HG02870 (cell line): ENCODE results near the gene MCCD1.
"Not testable (repeated sequence)": the region's sequence is repeated elsewhere in the genome, so short reads cannot be mapped to it uniquely, and the experiment has no call there.

ENCODE experiments used
- ATAC-seq: cut with Tn5 transposase; IDR thresholded peaks from one replicate; pipeline ENCODE4 v1.9.1; 2021; ENCODE audit warnings: mild to moderate bottlenecking, moderate library complexity; ENCODE audit not compliant: unreplicated experiment

Gene MCCD1

GRCh38 chr6:31528821-31529328 is at the start of gene MCCD1:
TSS of gene MCCD1 (plus strand) at chr6:31528962. CDS start at chr6:31529015, 53 bp downstream.
- ATAC-seq: no peak

GRCh38 chr6:31479151-31479932 is 49.4 kb upstream of the MCCD1 start:
- ATAC-seq: no peak

GRCh38 chr6:31479933-31480535 is 48.7 kb upstream of the MCCD1 start:
- no peak for ATAC-seq

- no peak for ATAC-seq
Measured at GRCh38 chr6:31480574-31480973, 48.2 kb upstream of the MCCD1 start.

GRCh38 chr6:31483392-31483791 is 45.4 kb upstream of the MCCD1 start:
- ATAC-seq: no peak

GRCh38 chr6:31485055-31485454 is 43.7 kb upstream of the MCCD1 start:
- ATAC-seq: no peak

- not testable (repeated sequence) for ATAC-seq
Measured at GRCh38 chr6:31486065-31486837, 42.5 kb upstream of the MCCD1 start.

GRCh38 chr6:31487674-31488073 is 41.1 kb upstream of the MCCD1 start:
- ATAC-seq: not testable (repeated sequence)

- no peak for ATAC-seq
Measured at GRCh38 chr6:31489086-31489485, 39.7 kb upstream of the MCCD1 start.

GRCh38 chr6:31490115-31490873 is 38.5 kb upstream of the MCCD1 start:
- no peak for ATAC-seq

GRCh38 chr6:31493550-31493874 is 35.2 kb upstream of the MCCD1 start:
- not testable (repeated sequence) for ATAC-seq

- ATAC-seq: peak; percentile 37
Measured at GRCh38 chr6:31493875-31494694, 34.7 kb upstream of the MCCD1 start.

GRCh38 chr6:31495580-31495979 is 33.2 kb upstream of the MCCD1 start:
- ATAC-seq: no peak

- ATAC-seq: not testable (repeated sequence)
Measured at GRCh38 chr6:31496826-31497225, 31.9 kb upstream of the MCCD1 start.

GRCh38 chr6:31497531-31498476 is 31.0 kb upstream of the MCCD1 start, which contains the start of gene MICB:
TSS of gene MICB (plus strand) at chr6:31498145. CDS start at chr6:31498194, 49 bp downstream.
- peak; percentile 51 for ATAC-seq

GRCh38 chr6:31498748-31499147 is 30.0 kb upstream of the MCCD1 start:
- no peak for ATAC-seq

GRCh38 chr6:31499648-31500047 is 29.1 kb upstream of the MCCD1 start:
- not testable (repeated sequence) for ATAC-seq

GRCh38 chr6:31502586-31502985 is 26.2 kb upstream of the MCCD1 start:
- no peak for ATAC-seq

GRCh38 chr6:31509036-31509435 is 19.7 kb upstream of the MCCD1 start:
- not testable (repeated sequence) for ATAC-seq
